HepG2 (cell line): ENCODE measurements around the gene TOB2. TPM values are rescaled to one million over a fixed set of nuclear protein-coding genes. Genes with fewer than 3 reads are reported as not detected.
A peak's percentile ranks its signal among the peaks of the same experiment; 100 is the strongest.

Experiments used
- CENPX ChIP-seq: sonication (generic); formaldehyde crosslinking; IDR thresholded peaks from 2 replicates; pipeline ENCODE4 v1.9.0; 2021; ENCODE audit warnings: mild to moderate bottlenecking, missing genetic modification reagents, moderate library complexity
- CHCHD3 ChIP-seq: sonication (generic); formaldehyde crosslinking; IDR thresholded peaks from 2 replicates; pipeline ENCODE4 v1.8.0; 2022; ENCODE audit warnings: mild to moderate bottlenecking, missing genetic modification reagents, moderate library complexity
- ISL2 ChIP-seq: sonication (generic); formaldehyde crosslinking; IDR thresholded peaks from 2 replicates; pipeline ENCODE4 v1.5.0; 2020; ENCODE audit warnings: missing genetic modification reagents
- JUND ChIP-seq: sonication (generic); formaldehyde crosslinking; IDR thresholded peaks from 2 replicates; pipeline ENCODE4 v1.8.0; 2022; ENCODE audit warnings: mild to moderate bottlenecking, missing genetic modification reagents
- MBNL3 ChIP-seq: fragments of 250-450 bp; sonication (Bioruptor Pico); conservative IDR thresholded peaks from 2 replicates; pipeline ENCODE4 v1.8.0; 2022; ENCODE audit warnings: mild to moderate bottlenecking, inconsistent platforms
- MXD4 ChIP-seq: IDR thresholded peaks from 2 replicates; pipeline ENCODE4 v1.6.1; 2016; ENCODE audit warnings: mild to moderate bottlenecking, missing biosample characterization, missing genetic modification reagents
- NR3C1 ChIP-seq: sonication (generic); formaldehyde crosslinking; IDR thresholded peaks from 2 replicates; pipeline ENCODE4 v1.4.0; 2020; ENCODE audit warnings: missing genetic modification reagents
- PCBP1 ChIP-seq: fragments of 200-400 bp; formaldehyde crosslinking; IDR thresholded peaks from 2 replicates; pipeline ENCODE4 v1.6.1; 2017; ENCODE audit warnings: mild to moderate bottlenecking, low read depth, low read length, borderline replicate concordance
- RBM39 ChIP-seq: fragments of 200-400 bp; formaldehyde crosslinking; IDR thresholded peaks from one replicate; pipeline ENCODE4 v1.6.1; 2018; ENCODE audit warnings: antibody characterized with exemption, mild to moderate bottlenecking, low read depth, low read length; ENCODE audit not compliant: poor library complexity, severe bottlenecking
- TBX2 ChIP-seq: sonication (generic); formaldehyde crosslinking; IDR thresholded peaks from 2 replicates; pipeline ENCODE4 v1.5.0; 2020; ENCODE audit warnings: missing genetic modification reagents, mild to moderate bottlenecking, borderline replicate concordance
- ZBTB42 ChIP-seq: sonication (generic); formaldehyde crosslinking; IDR thresholded peaks from 2 replicates; pipeline ENCODE4 v1.5.0; 2020; ENCODE audit warnings: mild to moderate bottlenecking, missing genetic modification reagents
- ZFP91 ChIP-seq: sonication (generic); formaldehyde crosslinking; IDR thresholded peaks from 2 replicates; pipeline ENCODE4 v1.9.0; 2022; ENCODE audit warnings: missing genetic modification reagents, mild to moderate bottlenecking, borderline replicate concordance
- ZMYM2 ChIP-seq: sonication (generic); formaldehyde crosslinking; IDR thresholded peaks from 2 replicates; pipeline ENCODE4 v1.8.0; 2022; ENCODE audit warnings: mild to moderate bottlenecking, missing genetic modification reagents
- ZNF777 ChIP-seq: sonication (generic); formaldehyde crosslinking; IDR thresholded peaks from 2 replicates; pipeline ENCODE4 v1.4.0; 2020; ENCODE audit warnings: missing genetic modification reagents
- polyA plus RNA-seq, 8 experiments: library from polyadenylated mRNA; depleted of rRNA in 3 of 8; stranded (reverse) in 7 of 8; unstranded in 1 of 8; fragments of >200 nt; fragmentation: Illumina TruSeq in 4 of 8; extraction: Trizol in 4 of 8; gene quantifications; 2 replicates each; pipeline versions ENCODE4 v1.2.1 to v1.2.3, GENCODE V29; 2011 to 2016; ENCODE audit warnings: low read depth in 4 of 8, missing spikeins in 1 of 8, mixed read lengths in 1 of 8; ENCODE audit not compliant: insufficient read depth in 1 of 8
- total RNA-seq, 5 experiments: library from RNA; depleted of rRNA; stranded (reverse); fragments of >200 nt; fragmentation: Illumina TruSeq; extraction: Trizol; gene quantifications; 2 replicates each; pipeline ENCODE4 v1.2.3, GENCODE V29; 2016; ENCODE audit warnings: low read depth in 1 of 5
- TF ChIP-seq, protein P1 (sequence below), 2 experiments: fragments of 450-650 bp in 1 of 2; sonication (generic) in 1 of 2; formaldehyde crosslinking in 1 of 2; IDR thresholded peaks; 2 replicates each; pipeline versions ENCODE4 v1.6.1 to v1.8.0; 2016 to 2022; ENCODE audit warnings: antibody characterized with exemption in 1 of 2, mild to moderate bottlenecking in 1 of 2, missing genetic modification reagents in 1 of 2
- TF ChIP-seq, protein P2 (sequence below): sonication (generic); formaldehyde crosslinking; IDR thresholded peaks from 2 replicates; pipeline ENCODE4 v1.5.0; 2020; ENCODE audit warnings: mild to moderate bottlenecking, missing genetic modification reagents

TOB2 gene
- total and polyA plus RNA-seq, 2 of the 13 experiments (the other 11 are each of a cell fraction or from before 2014, with no cell fraction given): 12.2 to 13.7 TPM

DNA sequence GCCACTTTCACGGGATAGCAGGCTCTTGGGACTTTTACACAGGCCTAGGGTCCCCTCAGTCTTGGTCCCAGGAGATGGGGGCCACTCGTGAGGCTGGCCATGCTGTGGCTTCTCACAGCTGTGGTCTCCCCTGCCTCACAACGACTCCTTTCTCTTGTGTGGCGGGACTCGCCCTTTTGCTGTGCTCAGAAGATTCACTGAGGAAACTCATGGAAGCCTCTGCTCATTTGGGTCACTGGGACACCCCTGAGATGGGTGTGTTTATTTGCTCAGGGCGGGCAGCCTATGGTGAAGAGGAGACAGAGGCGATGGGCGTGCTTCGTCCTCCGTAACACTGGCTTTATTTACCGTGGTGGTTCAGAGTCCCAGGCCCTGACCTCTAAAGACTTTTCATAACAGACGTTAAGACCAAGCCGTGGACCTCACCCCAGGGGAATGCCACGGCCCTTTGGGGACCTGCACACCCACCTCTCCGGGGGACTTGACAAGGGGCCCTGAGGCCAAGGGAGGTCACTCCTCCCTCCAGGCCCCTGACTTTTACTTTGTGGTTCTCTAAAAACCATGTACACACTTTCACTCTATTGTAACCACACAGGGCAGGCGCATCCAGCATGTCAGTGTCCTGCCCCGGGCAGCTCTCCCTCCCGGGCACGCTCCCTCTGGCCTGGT lies 49.3 kb downstream of the TOB2 start (continued):
- TF ChIP-seq, protein P1, sequence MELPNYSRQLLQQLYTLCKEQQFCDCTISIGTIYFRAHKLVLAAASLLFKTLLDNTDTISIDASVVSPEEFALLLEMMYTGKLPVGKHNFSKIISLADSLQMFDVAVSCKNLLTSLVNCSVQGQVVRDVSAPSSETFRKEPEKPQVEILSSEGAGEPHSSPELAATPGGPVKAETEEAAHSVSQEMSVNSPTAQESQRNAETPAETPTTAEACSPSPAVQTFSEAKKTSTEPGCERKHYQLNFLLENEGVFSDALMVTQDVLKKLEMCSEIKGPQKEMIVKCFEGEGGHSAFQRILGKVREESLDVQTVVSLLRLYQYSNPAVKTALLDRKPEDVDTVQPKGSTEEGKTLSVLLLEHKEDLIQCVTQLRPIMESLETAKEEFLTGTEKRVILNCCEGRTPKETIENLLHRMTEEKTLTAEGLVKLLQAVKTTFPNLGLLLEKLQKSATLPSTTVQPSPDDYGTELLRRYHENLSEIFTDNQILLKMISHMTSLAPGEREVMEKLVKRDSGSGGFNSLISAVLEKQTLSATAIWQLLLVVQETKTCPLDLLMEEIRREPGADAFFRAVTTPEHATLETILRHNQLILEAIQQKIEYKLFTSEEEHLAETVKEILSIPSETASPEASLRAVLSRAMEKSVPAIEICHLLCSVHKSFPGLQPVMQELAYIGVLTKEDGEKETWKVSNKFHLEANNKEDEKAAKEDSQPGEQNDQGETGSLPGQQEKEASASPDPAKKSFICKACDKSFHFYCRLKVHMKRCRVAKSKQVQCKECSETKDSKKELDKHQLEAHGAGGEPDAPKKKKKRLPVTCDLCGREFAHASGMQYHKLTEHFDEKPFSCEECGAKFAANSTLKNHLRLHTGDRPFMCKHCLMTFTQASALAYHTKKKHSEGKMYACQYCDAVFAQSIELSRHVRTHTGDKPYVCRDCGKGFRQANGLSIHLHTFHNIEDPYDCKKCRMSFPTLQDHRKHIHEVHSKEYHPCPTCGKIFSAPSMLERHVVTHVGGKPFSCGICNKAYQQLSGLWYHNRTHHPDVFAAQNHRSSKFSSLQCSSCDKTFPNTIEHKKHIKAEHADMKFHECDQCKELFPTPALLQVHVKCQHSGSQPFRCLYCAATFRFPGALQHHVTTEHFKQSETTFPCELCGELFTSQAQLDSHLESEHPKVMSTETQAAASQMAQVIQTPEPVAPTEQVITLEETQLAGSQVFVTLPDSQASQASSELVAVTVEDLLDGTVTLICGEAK (IDR thresholded peaks at IDR 0.05): no peak
- TF ChIP-seq, protein P1 (CRISPR knock-in tag; IDR thresholded peaks at IDR 0.05): peak; percentile 37; the same call in 1 of the 2 replicates
- peak; percentile 59; the same call in 1 of the 2 replicates for TF ChIP-seq ZFP91
- TF ChIP-seq, protein P2, sequence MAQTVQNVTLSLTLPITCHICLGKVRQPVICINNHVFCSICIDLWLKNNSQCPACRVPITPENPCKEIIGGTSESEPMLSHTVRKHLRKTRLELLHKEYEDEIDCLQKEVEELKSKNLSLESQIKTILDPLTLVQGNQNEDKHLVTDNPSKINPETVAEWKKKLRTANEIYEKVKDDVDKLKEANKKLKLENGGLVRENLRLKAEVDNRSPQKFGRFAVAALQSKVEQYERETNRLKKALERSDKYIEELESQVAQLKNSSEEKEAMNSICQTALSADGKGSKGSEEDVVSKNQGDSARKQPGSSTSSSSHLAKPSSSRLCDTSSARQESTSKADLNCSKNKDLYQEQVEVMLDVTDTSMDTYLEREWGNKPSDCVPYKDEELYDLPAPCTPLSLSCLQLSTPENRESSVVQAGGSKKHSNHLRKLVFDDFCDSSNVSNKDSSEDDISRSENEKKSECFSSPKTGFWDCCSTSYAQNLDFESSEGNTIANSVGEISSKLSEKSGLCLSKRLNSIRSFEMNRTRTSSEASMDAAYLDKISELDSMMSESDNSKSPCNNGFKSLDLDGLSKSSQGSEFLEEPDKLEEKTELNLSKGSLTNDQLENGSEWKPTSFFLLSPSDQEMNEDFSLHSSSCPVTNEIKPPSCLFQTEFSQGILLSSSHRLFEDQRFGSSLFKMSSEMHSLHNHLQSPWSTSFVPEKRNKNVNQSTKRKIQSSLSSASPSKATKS (CRISPR knock-in tag): no peak
- peak; percentile 50; the same call in 1 of the 2 replicates for TF ChIP-seq ZMYM2 (CRISPR knock-in tag)
- no peak for TF ChIP-seq PCBP1
- TF ChIP-seq NR3C1 (CRISPR knock-in tag): no peak
- no peak for TF ChIP-seq JUND (CRISPR knock-in tag)
- no peak for TF ChIP-seq RBM39
- peak; percentile 30; the same call in 1 of the 2 replicates for TF ChIP-seq ZBTB42
- TF ChIP-seq MXD4 (CRISPR knock-in tag): no peak
- peak; percentile 73 for TF ChIP-seq TBX2
- TF ChIP-seq MBNL3: no peak
- TF ChIP-seq ISL2 (CRISPR knock-in tag): 0 out of 2 replicates have a peak, but pooled peaks have one; percentile 45
- TF ChIP-seq CENPX (CRISPR knock-in tag): no peak
- no peak for TF ChIP-seq ZNF777
- no peak for TF ChIP-seq CHCHD3 (CRISPR knock-in tag)
